Measurements from ENCODE around the gene TRIM31. TPM values are rescaled to one million over a fixed set of nuclear protein-coding genes. Genes with fewer than 3 reads are reported as not detected.

Gene TRIM31
- total RNA-seq, 4 donors from 2014 or later = not detected

DNA sequence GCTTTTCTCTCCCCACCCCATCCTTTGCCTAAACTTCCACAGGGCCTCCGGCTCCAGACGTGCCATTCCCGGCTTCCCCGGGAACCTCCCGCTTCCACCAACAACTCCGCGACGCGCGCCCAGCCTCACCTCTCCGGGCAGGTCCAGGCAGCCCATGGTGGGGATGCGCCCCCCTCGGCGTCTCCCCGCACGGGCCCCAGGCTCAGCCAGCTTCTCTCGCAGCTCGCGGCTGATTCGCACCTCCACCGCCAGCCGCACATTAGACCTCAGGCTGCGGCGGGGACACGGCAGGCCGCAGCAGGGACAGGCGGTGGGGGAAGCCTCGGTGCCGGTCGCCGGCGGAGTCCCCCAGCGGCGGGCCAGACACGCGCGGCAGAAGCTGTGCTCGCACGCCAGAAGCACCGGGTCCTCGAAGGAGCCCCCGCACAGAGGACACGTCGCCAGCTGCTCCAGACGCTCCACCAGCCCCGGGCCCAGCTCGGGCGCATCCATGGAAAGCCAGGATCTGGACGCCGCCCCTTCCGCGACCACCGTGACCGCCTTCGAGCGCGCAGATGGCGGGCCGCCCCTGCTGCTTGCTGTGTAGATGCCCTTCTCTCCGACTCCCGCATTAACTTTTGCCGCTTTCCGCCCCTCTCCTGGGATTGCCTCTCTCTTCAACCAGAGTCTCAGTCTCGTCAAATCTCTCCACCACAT is 37.6 kb downstream of the TRIM31 start, which contains the start of gene RNF39:
Gene RNF39, minus strand, starts transcription at position 676 of the 696 bp plus-strand sequence. Its CDS starts 184 bp downstream, at position 492.
- TF ChIP-seq, protein P1, sequence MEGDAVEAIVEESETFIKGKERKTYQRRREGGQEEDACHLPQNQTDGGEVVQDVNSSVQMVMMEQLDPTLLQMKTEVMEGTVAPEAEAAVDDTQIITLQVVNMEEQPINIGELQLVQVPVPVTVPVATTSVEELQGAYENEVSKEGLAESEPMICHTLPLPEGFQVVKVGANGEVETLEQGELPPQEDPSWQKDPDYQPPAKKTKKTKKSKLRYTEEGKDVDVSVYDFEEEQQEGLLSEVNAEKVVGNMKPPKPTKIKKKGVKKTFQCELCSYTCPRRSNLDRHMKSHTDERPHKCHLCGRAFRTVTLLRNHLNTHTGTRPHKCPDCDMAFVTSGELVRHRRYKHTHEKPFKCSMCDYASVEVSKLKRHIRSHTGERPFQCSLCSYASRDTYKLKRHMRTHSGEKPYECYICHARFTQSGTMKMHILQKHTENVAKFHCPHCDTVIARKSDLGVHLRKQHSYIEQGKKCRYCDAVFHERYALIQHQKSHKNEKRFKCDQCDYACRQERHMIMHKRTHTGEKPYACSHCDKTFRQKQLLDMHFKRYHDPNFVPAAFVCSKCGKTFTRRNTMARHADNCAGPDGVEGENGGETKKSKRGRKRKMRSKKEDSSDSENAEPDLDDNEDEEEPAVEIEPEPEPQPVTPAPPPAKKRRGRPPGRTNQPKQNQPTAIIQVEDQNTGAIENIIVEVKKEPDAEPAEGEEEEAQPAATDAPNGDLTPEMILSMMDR (IDR thresholded peaks at IDR 0.05; ENCODE audit: low read depth) = no peak

DNA sequence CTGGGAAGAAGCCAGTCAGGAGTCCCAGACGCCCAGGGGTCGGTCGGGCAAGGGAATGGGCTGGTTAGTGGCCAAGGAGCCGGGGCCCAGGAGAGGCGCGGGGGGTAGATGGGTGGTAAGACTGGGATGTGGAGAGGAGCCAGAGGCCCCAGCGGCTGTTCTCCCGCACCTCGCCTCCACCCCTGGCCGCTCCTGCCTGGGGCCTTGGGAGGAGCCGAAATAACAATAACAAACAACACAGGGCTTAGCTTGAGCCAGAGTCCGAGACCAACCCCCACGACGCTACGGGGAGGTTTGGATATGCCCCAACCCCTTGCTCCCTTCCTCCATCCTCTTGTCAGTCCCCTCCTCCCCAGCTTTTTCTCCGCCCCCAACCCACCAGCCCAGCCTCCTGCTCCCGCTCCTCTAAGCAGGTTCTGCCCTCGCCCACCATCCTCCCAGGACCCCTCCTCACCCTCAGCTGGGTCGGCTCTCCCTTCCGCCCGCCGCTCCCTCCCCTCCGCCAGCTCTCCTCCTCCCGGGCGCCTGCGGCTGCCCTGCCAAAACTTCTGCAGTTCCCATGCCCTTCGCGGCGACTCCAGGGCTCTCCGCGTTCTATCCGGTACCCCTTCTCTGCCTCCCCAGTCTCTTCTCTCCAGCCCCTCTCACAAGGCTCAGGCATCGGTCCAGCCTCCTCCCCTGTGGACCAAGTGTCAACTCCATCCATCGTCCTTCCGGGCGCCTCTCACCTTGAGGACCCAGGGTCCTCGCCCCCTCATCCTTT is 38.4 kb downstream of the TRIM31 start:
- TF ChIP-seq, protein P1 (IDR thresholded peaks at IDR 0.05; ENCODE audit: low read depth) = no peak

DNA sequence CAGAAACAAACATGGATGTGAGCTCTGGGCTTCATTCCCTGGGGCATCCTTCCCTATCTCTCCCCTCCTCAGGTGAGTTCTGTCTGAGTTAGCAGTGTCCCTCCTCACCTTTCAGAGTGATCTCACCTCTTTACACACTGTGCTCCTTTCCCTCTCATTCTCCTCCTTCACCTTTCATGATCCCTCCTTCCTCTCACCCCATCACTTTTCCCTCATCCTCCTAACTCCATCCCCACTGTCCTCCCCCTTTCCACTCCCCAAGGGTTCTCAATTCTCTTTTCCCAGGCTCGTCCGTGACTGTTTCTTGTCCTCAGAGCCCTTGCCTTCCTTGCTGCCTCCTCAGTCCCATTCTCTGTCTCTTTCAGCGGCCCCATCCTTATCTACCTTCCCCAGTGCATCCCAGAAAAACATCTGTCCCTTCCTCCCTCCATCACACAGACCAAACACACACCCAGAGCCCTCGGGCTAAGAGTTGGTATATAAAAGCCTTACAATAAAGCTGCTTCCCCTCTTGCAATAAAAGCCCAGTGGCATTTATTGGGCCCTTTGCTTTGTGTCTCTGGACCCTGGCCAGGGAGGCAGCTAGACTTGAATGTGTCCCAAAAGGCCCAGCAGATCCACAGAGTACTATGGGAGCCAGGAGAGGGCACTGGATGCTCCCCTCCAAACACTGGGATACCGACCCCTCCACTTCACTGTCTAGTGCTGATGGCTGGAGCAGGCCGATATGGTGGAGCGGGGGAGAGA is 39.2 kb downstream of the TRIM31 start:
- TF ChIP-seq, protein P1 (IDR thresholded peaks at IDR 0.05; ENCODE audit: low read depth) = no peak

DNA sequence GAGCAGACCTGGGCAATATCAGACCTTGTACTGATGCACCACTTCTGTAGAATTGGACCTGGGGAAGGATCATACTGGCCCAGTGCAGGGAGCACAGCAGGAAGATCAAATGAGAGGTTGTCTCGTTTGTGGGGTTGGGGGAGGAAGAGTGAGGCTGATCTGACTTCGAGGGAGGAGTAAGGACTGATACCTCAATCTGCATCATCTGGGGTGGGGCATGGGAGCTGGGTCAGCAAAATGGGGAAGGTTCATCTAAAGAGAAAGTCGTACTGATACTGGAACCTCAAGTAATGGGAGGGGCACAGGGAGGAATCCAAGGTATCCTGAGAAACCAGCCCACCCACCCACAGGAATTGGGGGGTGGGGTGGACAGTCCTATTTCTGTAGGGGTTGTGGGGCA is 41.0 kb downstream of the TRIM31 start:
- TF ChIP-seq, protein P1 (IDR thresholded peaks at IDR 0.05; ENCODE audit: low read depth) = no peak

DNA sequence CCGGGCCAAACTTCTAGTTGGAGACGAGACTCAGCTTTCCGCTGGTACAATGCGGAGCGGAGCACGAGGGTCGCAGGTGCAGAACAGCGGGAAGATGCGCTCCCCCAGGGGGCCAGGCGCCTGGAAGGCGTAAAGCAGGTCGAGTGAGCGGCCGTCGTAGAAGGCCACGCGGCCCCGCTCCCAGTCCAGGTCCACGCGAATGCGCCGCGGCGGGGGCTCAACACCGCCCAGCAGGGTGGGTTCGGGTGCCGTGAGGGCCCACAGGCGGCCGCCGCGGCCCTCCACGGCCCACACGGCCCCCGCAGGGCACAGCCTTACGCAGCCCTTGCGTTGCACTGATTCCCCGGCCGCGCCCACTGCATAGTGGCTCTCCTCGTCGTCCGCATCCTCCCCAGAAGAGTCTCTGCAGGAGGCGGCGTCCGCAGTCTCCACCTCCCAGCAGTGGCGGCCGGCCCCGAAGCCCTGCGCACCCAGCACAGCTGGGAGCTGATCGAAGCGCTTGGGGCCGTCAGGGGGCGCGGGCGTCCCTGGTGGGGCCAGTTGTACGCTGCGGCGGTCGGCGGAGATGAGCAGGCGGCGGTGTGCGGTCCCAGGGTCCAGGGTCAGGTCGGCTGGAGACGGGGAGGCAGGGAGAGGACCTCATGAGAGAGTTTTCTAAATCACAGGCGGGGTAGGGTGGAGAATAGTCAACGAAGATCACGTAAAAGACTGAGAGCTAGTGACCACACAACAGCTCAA is 41.6 kb downstream of the TRIM31 start:
- TF ChIP-seq, protein P1 (IDR thresholded peaks at IDR 0.05; ENCODE audit: low read depth) = no peak

DNA sequence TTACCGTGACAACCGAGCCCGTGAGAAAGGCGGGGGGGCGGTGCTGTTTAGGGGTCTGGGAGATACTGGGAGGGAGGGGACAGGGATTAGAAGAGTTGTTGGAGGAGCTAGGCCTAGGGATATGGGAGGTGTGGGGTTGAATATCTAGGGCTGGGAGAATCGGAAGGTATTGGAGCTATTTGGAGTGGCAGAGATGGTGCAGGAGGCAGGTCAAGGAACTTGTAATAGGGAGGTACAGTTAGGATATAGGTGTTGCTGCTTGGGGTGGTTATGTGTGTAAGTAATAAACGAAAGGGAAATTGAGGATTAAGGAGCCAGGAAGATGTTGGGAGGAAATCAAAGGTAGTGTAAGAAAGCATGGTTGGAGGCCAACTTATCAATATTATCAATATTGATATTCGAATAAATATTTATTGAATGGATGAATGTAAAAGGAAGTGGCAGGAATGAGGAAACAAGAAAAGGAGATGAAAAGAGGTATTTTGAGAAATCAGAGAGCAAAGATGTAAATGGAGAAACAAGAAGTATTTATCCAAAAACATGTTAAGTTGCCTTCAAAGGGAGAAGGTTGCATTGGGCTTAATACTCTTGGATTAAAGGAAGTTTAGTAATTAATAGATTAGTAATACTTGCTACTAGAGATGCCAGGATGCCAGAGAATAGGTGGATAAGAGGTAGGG is 45.3 kb downstream of the TRIM31 start:
- TF ChIP-seq, protein P1 (IDR thresholded peaks at IDR 0.05; ENCODE audit: low read depth) = no peak

All from subcutaneous adipose tissue (tissue), 4 donors.